Upper lobe of right lung (tissue), 1 donor: ENCODE results near the gene CPZ. TPM values are rescaled to one million over a fixed set of nuclear protein-coding genes. Genes with fewer than 3 reads are reported as not detected.

Source experiments
- ATAC-seq: fragments of 200-7000 bp; cut with Tn5 transposase; one replicate; pipeline ENCODE4 v1.9.1; 2020; ENCODE audit warnings: mild to moderate bottlenecking, moderate library complexity
- DNase-seq: peaks from one replicate; pipeline ENCODE4 v3.0.0-alpha.2; 2020
- H3K27ac ChIP-seq: fragments of 200-600 bp; one replicate; pipeline ENCODE4 v1.8.0; 2022
- H3K27me3 ChIP-seq: fragments of 200-600 bp; one replicate; pipeline ENCODE4 v1.8.0; 2022; ENCODE audit warnings: mild to moderate bottlenecking
- H3K36me3 ChIP-seq: fragments of 200-600 bp; one replicate; pipeline ENCODE4 v1.8.0; 2022
- H3K4me1 ChIP-seq: fragments of 200-600 bp; one replicate; pipeline ENCODE4 v1.8.0; 2022
- H3K4me3 ChIP-seq: fragments of 200-600 bp; one replicate; pipeline ENCODE4 v1.8.0; 2022; ENCODE audit warnings: mild to moderate bottlenecking
- H3K9me3 ChIP-seq: fragments of 200-600 bp; one replicate; pipeline ENCODE4 v1.8.0; 2022
- CTCF ChIP-seq: fragments of 200-600 bp; IDR thresholded peaks from one replicate; pipeline ENCODE4 v1.8.0; 2022; ENCODE audit warnings: antibody characterized with exemption
- intact Hi-C: fragments of 100-400 bp; cut with DNase I; formaldehyde crosslinking; loops from one replicate; pipeline ENCODE4 v1.11.0; 2022
- total RNA-seq: library from RNA; stranded (reverse); fragmentation: NEBNext Ultra II Directional; extraction: Animal tissue kit (Norgen Biotek cat#: 25700); gene quantifications from one replicate; pipeline ENCODE4 v1.2.1, GENCODE V29; 2021
- donor health status: DM: no; HTN: yes; CAD: no; lungs with severe emphysema.

The CPZ gene
- total RNA-seq, 1 donor from 2014 or later = 6.7 TPM

- peaks cover 7% of the 10 kb centered on the region for H3K27me3 ChIP-seq
- H3K9me3 ChIP-seq = no peaks in the 10 kb centered on the region
- DNase-seq = peak; percentile 41
- ATAC-seq = no peak
- no peak overlapping the region for H3K27ac ChIP-seq
- H3K4me3 ChIP-seq = no peak overlapping the region
- no peaks in the 10 kb centered on the region for H3K4me1 ChIP-seq
- intact Hi-C loops = no loop called here
- TF ChIP-seq CTCF = no peak
- no peaks in the 10 kb centered on the region for H3K36me3 ChIP-seq
These were observed 73.1 kb downstream of the CPZ start for GRCh38 chr4:8665406-8666360.

GRCh38 chr4:8666581-8666980 is 74.0 kb downstream of the CPZ start:
- intact Hi-C loops = no loop called here

More at GRCh38 chr4:8666581-8666980, 74.0 kb downstream of the CPZ start:
- no peak for TF ChIP-seq CTCF
- no peaks in the 10 kb centered on the region for H3K9me3 ChIP-seq
- DNase-seq (peak; percentile 12), ATAC-seq (no peak)
- no peak overlapping the region for H3K27ac ChIP-seq
- peaks cover 7% of the 10 kb centered on the region for H3K27me3 ChIP-seq
- H3K36me3 ChIP-seq = no peaks in the 10 kb centered on the region
- no peak overlapping the region for H3K4me3 ChIP-seq
- H3K4me1 ChIP-seq = no peaks in the 10 kb centered on the region

Other genes starting within 250 kb of the CPZ start
- gene ACOX3, start 152.0 kb upstream of the CPZ start, total RNA-seq = 21.6 TPM
- gene TRMT44, start 152.0 kb upstream of the CPZ start, total RNA-seq = 24.2 TPM
- 0.23 TPM for gene GPR78, start 12.4 kb upstream of the CPZ start, total RNA-seq